ENCODE measurements around the gene SNX24.

DNA sequence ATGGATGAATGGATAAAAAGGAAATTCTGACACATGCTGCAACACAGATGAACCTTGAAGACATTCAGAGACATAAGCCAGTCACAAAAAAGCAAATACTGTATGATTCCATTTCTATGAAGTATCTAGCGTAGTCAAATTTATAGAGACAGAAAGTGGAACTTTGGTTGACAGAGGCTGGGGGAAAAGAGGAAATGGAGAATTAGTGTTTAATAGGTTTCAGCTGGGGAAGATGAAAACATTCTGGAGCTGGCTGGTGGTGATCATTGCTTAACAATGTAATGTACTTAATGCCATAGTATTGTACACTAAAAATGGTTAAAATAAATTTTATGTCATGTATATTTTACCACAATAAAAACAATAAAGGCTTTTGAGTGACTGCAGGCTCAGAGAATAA lies 166.9 kb downstream of the SNX24 start:
- TF ChIP-seq, protein P1, sequence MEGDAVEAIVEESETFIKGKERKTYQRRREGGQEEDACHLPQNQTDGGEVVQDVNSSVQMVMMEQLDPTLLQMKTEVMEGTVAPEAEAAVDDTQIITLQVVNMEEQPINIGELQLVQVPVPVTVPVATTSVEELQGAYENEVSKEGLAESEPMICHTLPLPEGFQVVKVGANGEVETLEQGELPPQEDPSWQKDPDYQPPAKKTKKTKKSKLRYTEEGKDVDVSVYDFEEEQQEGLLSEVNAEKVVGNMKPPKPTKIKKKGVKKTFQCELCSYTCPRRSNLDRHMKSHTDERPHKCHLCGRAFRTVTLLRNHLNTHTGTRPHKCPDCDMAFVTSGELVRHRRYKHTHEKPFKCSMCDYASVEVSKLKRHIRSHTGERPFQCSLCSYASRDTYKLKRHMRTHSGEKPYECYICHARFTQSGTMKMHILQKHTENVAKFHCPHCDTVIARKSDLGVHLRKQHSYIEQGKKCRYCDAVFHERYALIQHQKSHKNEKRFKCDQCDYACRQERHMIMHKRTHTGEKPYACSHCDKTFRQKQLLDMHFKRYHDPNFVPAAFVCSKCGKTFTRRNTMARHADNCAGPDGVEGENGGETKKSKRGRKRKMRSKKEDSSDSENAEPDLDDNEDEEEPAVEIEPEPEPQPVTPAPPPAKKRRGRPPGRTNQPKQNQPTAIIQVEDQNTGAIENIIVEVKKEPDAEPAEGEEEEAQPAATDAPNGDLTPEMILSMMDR (conservative IDR thresholded peaks at IDR 0.05; ENCODE audit: low read depth, low read length): no peak
- no peak for TF ChIP-seq EZH2phosphoT487 (IDR thresholded peaks at IDR 0.05; ENCODE audit: borderline replicate concordance, low read length)

Measured in PC-3 (cell line).